Measurements from ENCODE around the gene SNHG17. TPM values are rescaled to one million over a fixed set of nuclear protein-coding genes. Genes with fewer than 3 reads are reported as not detected.
"Not testable (repeated sequence)": the region's sequence is repeated elsewhere in the genome, so short reads cannot be mapped to it uniquely, and the experiment has no call there.

SNHG17 gene
- total RNA-seq, 1 experiment from 2014 or later, result 24.2 TPM

- no peak for DNase-seq (ENCODE audit: low read depth)
Measured at GRCh38 chr20:38420388-38421085, 14.6 kb downstream of the SNHG17 start.

GRCh38 chr20:38418509-38419204 lies 16.5 kb downstream of the SNHG17 start:
- no peak for DNase-seq (ENCODE audit: low read depth)

- no peak for DNase-seq (ENCODE audit: low read depth)
Measured at GRCh38 chr20:38414769-38415450, 20.2 kb downstream of the SNHG17 start.

- DNase-seq (ENCODE audit: low read depth), result no peak
Measured at GRCh38 chr20:38412877-38413577, 22.1 kb downstream of the SNHG17 start.

GRCh38 chr20:38407822-38408221 lies 27.3 kb downstream of the SNHG17 start:
- not testable (repeated sequence) for DNase-seq (ENCODE audit: low read depth)

- DNase-seq (ENCODE audit: low read depth), result no peak
Measured at GRCh38 chr20:38407321-38407720, 27.8 kb downstream of the SNHG17 start.

- DNase-seq (ENCODE audit: low read depth), result no peak
Measured at GRCh38 chr20:38406476-38406875, 28.7 kb downstream of the SNHG17 start.

GRCh38 chr20:38405132-38405531 lies 30.0 kb downstream of the SNHG17 start:
- no peak for DNase-seq (ENCODE audit: low read depth)

- no peak for DNase-seq (ENCODE audit: low read depth)
Measured at GRCh38 chr20:38404016-38404415, 31.1 kb downstream of the SNHG17 start.

- DNase-seq (ENCODE audit: low read depth), result no peak
Measured at GRCh38 chr20:38402816-38403215, 32.3 kb downstream of the SNHG17 start.

- DNase-seq (ENCODE audit: low read depth), result no peak
Measured at GRCh38 chr20:38402089-38402488, 33.0 kb downstream of the SNHG17 start.

- DNase-seq (ENCODE audit: low read depth), result not testable (repeated sequence)
Measured at GRCh38 chr20:38395751-38396395, 39.3 kb downstream of the SNHG17 start.

GRCh38 chr20:38395165-38395564 lies 40.0 kb downstream of the SNHG17 start:
- no peak for DNase-seq (ENCODE audit: low read depth)

- no peak for DNase-seq (ENCODE audit: low read depth)
Measured at GRCh38 chr20:38393259-38393658, 41.9 kb downstream of the SNHG17 start.

GRCh38 chr20:38392356-38392755 lies 42.8 kb downstream of the SNHG17 start:
- DNase-seq (ENCODE audit: low read depth), result no peak

- no peak for DNase-seq (ENCODE audit: low read depth)
Measured at GRCh38 chr20:38387953-38388352, 47.2 kb downstream of the SNHG17 start.

- DNase-seq (ENCODE audit: low read depth), result no peak
Measured at GRCh38 chr20:38386851-38387250, 48.3 kb downstream of the SNHG17 start.

- DNase-seq (ENCODE audit: low read depth), result no peak
Measured at GRCh38 chr20:38386004-38386403, 49.1 kb downstream of the SNHG17 start.

GRCh38 chr20:38383147-38383546 lies 52.0 kb downstream of the SNHG17 start:
- DNase-seq (ENCODE audit: low read depth), result no peak

- not testable (repeated sequence) for DNase-seq (ENCODE audit: low read depth)
Measured at GRCh38 chr20:38377838-38378237, 57.3 kb downstream of the SNHG17 start.

- DNase-seq (ENCODE audit: low read depth), result no peak
Measured at GRCh38 chr20:38377039-38377685, 58.0 kb downstream of the SNHG17 start.

Measured in Daoy (cell line).